GM23248 (cell line): ENCODE results near the gene ZNF160. TPM values are rescaled to one million over a fixed set of nuclear protein-coding genes. Genes with fewer than 3 reads are reported as not detected.

Experiments used
- DNase-seq: peaks from one replicate; pipeline ENCODE4 v3.0.0-alpha.2; 2015
- H2AFZ ChIP-seq: fragments of 200-600 bp; sonication (generic); 2 replicates; pipeline ENCODE4 v1.6.1; 2016; ENCODE audit warnings: antibody characterized with exemption
- H3F3A ChIP-seq: fragments of 200-600 bp; sonication (generic); 2 replicates; pipeline ENCODE4 v1.6.1; 2016; ENCODE audit warnings: mild to moderate bottlenecking, antibody characterized with exemption, mixed run types; ENCODE audit not compliant: insufficient read depth
- H3K27ac ChIP-seq: fragments of 200-600 bp; sonication (generic); 2 replicates; pipeline ENCODE4 v1.5.1; 2016; ENCODE audit warnings: mild to moderate bottlenecking
- H3K27me3 ChIP-seq: fragments of 200-600 bp; sonication (generic); replicated peaks from 2 replicates; pipeline ENCODE4 v1.6.1; 2016; ENCODE audit warnings: mild to moderate bottlenecking; ENCODE audit not compliant: insufficient read depth
- H3K36me3 ChIP-seq: fragments of 200-600 bp; sonication (generic); 2 replicates; pipeline ENCODE4 v1.6.1; 2016; ENCODE audit warnings: low read depth, mild to moderate bottlenecking
- H3K4me1 ChIP-seq: fragments of 200-600 bp; sonication (generic); 2 replicates; pipeline ENCODE4 v1.6.1; 2016; ENCODE audit warnings: mild to moderate bottlenecking; ENCODE audit not compliant: insufficient read depth
- H3K4me2 ChIP-seq: fragments of 200-600 bp; sonication (generic); one replicate; pipeline ENCODE4 v1.6.1; 2016; ENCODE audit warnings: mild to moderate bottlenecking; ENCODE audit not compliant: unreplicated experiment
- H3K4me3 ChIP-seq: fragments of 200-600 bp; sonication (generic); 2 replicates; pipeline ENCODE4 v1.5.1; 2016; ENCODE audit warnings: mild to moderate bottlenecking
- H3K79me2 ChIP-seq: fragments of 200-600 bp; sonication (generic); 2 replicates; pipeline ENCODE4 v1.6.1; 2016; ENCODE audit warnings: mild to moderate bottlenecking; ENCODE audit not compliant: insufficient read depth
- H3K9ac ChIP-seq: fragments of 200-600 bp; sonication (generic); 2 replicates; pipeline ENCODE4 v1.6.1; 2016; ENCODE audit warnings: mild to moderate bottlenecking
- H3K9me2 ChIP-seq: fragments of 200-600 bp; sonication (generic); 2 replicates; pipeline ENCODE4 v1.6.1; 2016; ENCODE audit warnings: mixed run types, mild to moderate bottlenecking, moderate library complexity; ENCODE audit not compliant: insufficient read depth
- H3K9me3 ChIP-seq: fragments of 200-600 bp; sonication (generic); one replicate; pipeline ENCODE4 v1.6.1; 2017; ENCODE audit warnings: low read depth
- H4K20me1 ChIP-seq: fragments of 200-600 bp; sonication (generic); 2 replicates; pipeline ENCODE4 v1.6.0; 2016; ENCODE audit not compliant: insufficient read depth
- EZH2 ChIP-seq: fragments of 200-600 bp; sonication (generic); IDR thresholded peaks from 2 replicates; pipeline ENCODE4 v1.6.1; 2018; ENCODE audit warnings: antibody characterized with exemption, mild to moderate bottlenecking; ENCODE audit not compliant: insufficient read depth, poor library complexity, severe bottlenecking
- EZH2phosphoT487 ChIP-seq: fragments of 200-600 bp; sonication (generic); IDR thresholded peaks from 2 replicates; pipeline ENCODE4 v1.6.1; 2018; ENCODE audit warnings: antibody characterized with exemption, moderate library complexity, mild to moderate bottlenecking, low read depth; ENCODE audit not compliant: insufficient read depth
- WGBS, 2 experiments: methylation state at CpG; one replicate each; pipeline ENCODE4 v1.1.6; 2015 to 2017; ENCODE audit warnings: low lambda C conversion rate in 2 of 2, low coverage in 1 of 2; ENCODE audit errors: missing lambda C conversion rate in 2 of 2; 5-methylcytosine and 5-hydroxymethylcytosine counted together
- in situ Hi-C: fragments of 300-500 bp; cut with MboI; formaldehyde crosslinking; loops from 2 replicates; pipeline ENCODE4 v1.15.0; 2020
- polyA plus RNA-seq: library from polyadenylated mRNA; unstranded; fragments of >200 nt; fragmentation: Nextera tagmentation; extraction: Ambion mirVana; gene quantifications from 2 replicates; pipeline ENCODE4 v1.2.1, GENCODE V29; 2016
- total RNA-seq: library from RNA; depleted of rRNA; stranded (reverse); fragments of >200 nt; shearing (Covaris generic); gene quantifications from 2 replicates; pipeline ENCODE4 v1.2.3, GENCODE V29; 2014; rRNA removed

ZNF160 gene
- total and polyA plus RNA-seq, 2 experiments from 2014 or later: 20.6 to 23.0 TPM

DNA sequence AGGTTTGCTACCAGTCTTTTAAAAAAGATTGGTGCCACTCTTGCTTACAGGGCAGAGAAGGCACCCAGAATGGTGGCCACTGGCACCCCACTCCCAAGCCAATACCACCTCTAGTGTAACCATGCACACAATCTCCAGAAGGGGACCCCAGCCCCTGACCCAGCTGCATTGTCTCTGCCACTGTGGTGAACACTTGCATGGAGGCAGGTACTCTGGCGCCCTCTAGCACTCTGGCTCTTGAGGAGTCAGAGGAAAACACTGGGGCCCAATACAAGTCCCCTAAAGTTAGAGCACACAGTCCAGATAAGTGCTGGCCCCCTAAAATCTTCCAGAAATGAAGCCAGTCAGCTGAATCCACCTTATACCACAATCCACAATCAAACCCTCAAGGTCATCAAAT, 83.5 kb downstream of the ZNF160 start:
- no peak overlapping the region for H3K9ac ChIP-seq
- H3K4me1 ChIP-seq: peaks cover 3% of the 10 kb centered on the region; the same call in 1 of the 2 replicates
- 0% methylated on average over 1 of the region's 1 CpG for WGBS, 2 experiments
- H2AFZ ChIP-seq: no peak overlapping the region
- H3K9me2 ChIP-seq: no peaks in the 10 kb centered on the region
- no peak overlapping the region for H3K27ac ChIP-seq
- H4K20me1 ChIP-seq: no peaks in the 10 kb centered on the region
- DNase-seq: no peak
- H3F3A ChIP-seq: no peaks in the 10 kb centered on the region
- no peak overlapping the region for H3K4me2 ChIP-seq
- in situ Hi-C loops: no loop called here
- no peaks in the 10 kb centered on the region for H3K27me3 ChIP-seq
- H3K36me3 ChIP-seq: no peaks in the 10 kb centered on the region
- no peaks in the 10 kb centered on the region for H3K9me3 ChIP-seq
- no peak for TF ChIP-seq EZH2
- no peak for TF ChIP-seq EZH2phosphoT487
- no peaks in the 10 kb centered on the region for H3K79me2 ChIP-seq
- no peak overlapping the region for H3K4me3 ChIP-seq

Other genes starting within 250 kb of the ZNF160 start
- gene ZNF468, start 245.8 kb downstream of the ZNF160 start, total RNA-seq: 14.1 and 19.1 TPM in 2 replicates
- 9.6 and 10.0 TPM in 2 replicates for gene ZNF468, start 245.8 kb downstream of the ZNF160 start, polyA plus RNA-seq
- 3.8 and 16.4 TPM in 2 replicates for gene ZNF320, start 205.8 kb downstream of the ZNF160 start, total RNA-seq
- gene ZNF320, start 205.8 kb downstream of the ZNF160 start, polyA plus RNA-seq: 4.3 and 5.3 TPM in 2 replicates
- 0.76 and 5.1 TPM in 2 replicates for gene ZNF888, start 180.0 kb downstream of the ZNF160 start, total RNA-seq
- 1.4 and 1.6 TPM in 2 replicates for gene ZNF888, start 180.0 kb downstream of the ZNF160 start, polyA plus RNA-seq
- 3.0 and 6.7 TPM in 2 replicates for gene ZNF816, start 140.5 kb downstream of the ZNF160 start, total RNA-seq
- gene ZNF816, start 140.5 kb downstream of the ZNF160 start, polyA plus RNA-seq: 4.3 and 4.7 TPM in 2 replicates
- gene ERVV-1, start 89.5 kb downstream of the ZNF160 start, total RNA-seq: not detected in 2 replicates
- gene ERVV-1, start 89.5 kb downstream of the ZNF160 start, polyA plus RNA-seq: not detected in 2 replicates
- not detected in 2 replicates for gene ERVV-2, start 58.7 kb downstream of the ZNF160 start, total RNA-seq
- gene ERVV-2, start 58.7 kb downstream of the ZNF160 start, polyA plus RNA-seq: not detected in 2 replicates
- gene ZNF415, start 29.5 kb upstream of the ZNF160 start, total RNA-seq: 9.4 and 18.7 TPM in 2 replicates
- gene ZNF415, start 29.5 kb upstream of the ZNF160 start, polyA plus RNA-seq: 7.9 and 8.9 TPM in 2 replicates
- gene ZNF347, start 55.6 kb upstream of the ZNF160 start, total RNA-seq: 4.6 and 7.3 TPM in 2 replicates
- gene ZNF347, start 55.6 kb upstream of the ZNF160 start, polyA plus RNA-seq: 2.7 and 3.2 TPM in 2 replicates
- 3.8 and 3.9 TPM in 2 replicates for gene ZNF665, start 89.9 kb upstream of the ZNF160 start, total RNA-seq
- 2.4 and 2.8 TPM in 2 replicates for gene ZNF665, start 89.9 kb upstream of the ZNF160 start, polyA plus RNA-seq
- gene ZNF677, start 151.5 kb upstream of the ZNF160 start, total RNA-seq: 15.9 and 18.8 TPM in 2 replicates
- 19.5 and 21.2 TPM in 2 replicates for gene ZNF677, start 151.5 kb upstream of the ZNF160 start, polyA plus RNA-seq
- gene VN1R2, start 154.9 kb upstream of the ZNF160 start, total RNA-seq: not detected in 2 replicates
- gene VN1R2, start 154.9 kb upstream of the ZNF160 start, polyA plus RNA-seq: not detected in 2 replicates
- not detected in 2 replicates for gene VN1R4, start 164.3 kb upstream of the ZNF160 start, total RNA-seq
- gene VN1R4, start 164.3 kb upstream of the ZNF160 start, polyA plus RNA-seq: not detected in 2 replicates
- 5.2 and 7.5 TPM in 2 replicates for gene ZNF845, start 230.3 kb upstream of the ZNF160 start, total RNA-seq
- gene ZNF845, start 230.3 kb upstream of the ZNF160 start, polyA plus RNA-seq: 3.1 and 3.5 TPM in 2 replicates